DMS79 treated with DMSO at 0.1 percent for 48 hours (cell line): Measurements from ENCODE around the gene CFI.

Source experiments
- DNase-seq: peaks from one replicate; lab custom pipeline; 2025; lab: John Stamatoyannopoulos, UW

The CFI gene

DNA sequence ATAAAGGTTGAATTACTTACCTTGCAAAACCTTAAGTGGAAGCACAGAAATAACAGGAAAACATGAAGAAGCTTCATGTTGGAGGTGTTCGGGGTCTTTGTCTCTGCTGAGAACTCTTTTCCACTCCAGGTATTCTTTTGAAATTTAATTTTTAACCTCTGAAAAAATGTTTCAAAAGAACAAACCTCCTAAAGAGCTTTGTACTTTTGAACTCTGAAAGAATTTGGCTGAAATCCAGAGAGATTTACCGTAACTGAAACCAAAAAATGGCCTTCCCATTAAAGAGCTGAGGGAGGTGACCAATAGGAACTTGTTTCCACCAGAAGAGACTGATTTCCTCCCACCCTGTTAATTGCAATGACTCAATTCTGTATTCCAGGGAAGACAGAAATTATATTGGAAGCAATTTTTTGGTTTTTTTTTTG lies at the start of gene CFI:
TSS of gene CFI (minus strand) at position 105 of the 425 bp plus-strand sequence. CDS start at position 77, 28 bp downstream.
- DNase-seq = no peak

DNA sequence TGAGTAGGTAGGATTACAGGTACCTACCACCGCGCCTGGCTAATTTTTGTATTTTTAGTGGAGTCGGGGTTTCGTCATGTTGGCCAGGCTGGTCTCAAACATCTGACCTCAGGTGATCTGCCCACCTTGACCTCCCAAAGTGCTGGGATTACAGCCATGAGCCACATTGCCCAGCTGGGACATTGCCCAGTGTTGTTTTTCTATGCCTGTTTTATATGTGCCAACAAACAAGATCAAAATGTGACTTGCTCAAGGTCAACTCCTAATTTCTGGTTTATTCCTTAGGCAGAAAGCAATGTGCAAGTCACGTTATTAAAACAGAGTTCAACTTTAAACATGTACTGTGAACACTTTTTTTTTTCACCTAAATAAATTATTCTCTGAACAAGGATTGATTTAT lies 48.8 kb upstream of the CFI start:
- DNase-seq = no peak

DNA sequence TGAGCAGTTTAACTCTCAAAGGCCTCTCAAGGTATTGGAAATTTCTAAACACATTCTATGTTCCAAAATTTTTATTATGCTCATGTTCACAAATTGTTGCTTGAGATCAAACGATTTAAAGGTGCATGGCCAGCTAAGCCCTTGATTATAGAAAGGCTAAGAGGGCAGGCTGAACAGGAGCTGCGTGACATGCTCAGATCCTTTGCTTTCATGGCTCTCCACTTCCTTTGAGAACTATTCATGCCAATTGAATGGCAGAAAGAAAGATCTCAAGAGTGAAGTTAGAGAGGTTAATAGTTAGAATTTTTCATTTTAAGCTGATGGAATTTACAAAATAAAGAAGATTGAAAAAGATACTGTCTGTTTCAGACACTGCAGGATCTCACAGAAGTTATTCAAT lies 46.7 kb upstream of the CFI start:
- no peak for DNase-seq

DNA sequence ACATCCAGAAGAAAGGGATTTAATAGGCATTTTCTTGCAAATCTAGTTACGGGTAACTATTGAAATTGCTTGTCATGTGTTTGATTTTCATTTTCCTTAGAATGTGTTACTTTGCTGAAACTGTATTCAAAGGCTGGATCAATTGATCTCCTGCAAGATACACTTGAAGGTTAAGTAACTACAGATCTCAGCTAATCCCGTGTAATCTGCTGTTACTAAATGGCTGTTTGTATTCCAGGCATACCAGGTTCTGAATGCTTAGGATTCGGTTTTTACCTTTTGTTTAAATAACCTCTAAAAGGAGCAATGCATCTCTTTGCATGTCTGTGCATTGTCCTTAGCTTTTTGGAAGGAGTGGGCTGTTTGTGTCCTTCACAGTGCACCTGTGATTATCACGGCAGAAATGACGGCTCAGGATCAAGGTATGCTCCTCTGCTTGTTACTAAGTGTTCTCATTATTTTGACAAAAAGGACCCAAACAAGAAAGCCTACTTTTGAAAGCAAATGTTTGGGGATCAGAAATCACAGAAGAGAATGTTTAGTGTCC lies 46.2 kb upstream of the CFI start, which contains the start of gene LRIT3:
TSS of gene LRIT3 (plus strand) at position 212 of the 547 bp plus-strand sequence. CDS start at position 307, 95 bp downstream.
- no peak for DNase-seq

DNA sequence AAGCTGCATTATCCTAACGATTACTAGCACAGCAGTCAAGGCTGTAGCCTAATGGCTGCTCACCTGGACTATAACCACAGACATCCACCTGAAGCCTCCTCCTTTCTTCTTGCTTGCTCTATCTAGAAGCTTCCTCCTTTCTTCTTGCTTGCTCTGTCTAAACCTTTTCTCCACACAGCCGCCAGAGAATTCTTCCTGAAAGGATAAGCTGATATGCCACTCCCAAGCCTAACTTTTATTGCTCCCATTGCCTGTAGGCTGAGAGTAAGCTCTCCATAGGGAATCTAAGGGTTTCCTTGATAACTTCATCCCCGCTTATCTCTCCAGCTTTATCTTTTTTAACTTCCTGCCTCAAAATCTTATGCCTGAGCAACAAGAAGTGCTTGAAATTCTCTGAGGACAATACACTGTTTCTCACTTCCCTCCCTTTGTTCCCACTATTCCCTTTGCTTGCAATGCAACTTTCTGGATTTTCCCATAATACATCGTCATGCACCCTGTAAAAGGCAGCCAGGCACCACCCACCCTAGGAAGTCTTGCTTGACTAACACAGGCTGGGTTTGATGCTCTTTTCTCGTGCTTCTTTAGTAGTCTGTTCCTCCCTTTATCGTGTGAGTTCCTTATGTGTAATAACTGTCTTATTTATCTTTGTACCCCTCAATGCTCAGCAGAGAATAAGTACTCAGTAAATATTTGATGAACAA lies 44.7 kb upstream of the CFI start:
- no peak for DNase-seq

DNA sequence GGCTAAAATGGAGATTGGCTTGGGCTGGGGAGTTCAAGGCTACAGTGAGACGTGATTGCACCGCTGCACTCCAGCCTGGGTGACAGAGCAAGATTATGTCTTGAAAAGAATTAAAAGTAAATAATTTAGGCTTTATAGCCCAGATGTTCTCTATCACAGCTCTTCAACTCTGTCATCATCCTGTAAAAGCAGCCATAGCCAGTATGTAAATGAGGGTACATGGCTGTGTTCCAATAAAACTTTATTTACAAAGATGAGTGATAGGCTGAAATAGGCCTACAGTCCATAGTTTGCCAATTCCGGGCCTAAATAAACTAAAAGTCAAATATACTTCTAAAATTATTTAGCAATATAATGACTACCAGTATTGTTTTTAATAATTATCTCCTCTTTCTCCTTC lies 35.2 kb upstream of the CFI start:
- DNase-seq = no peak

DNA sequence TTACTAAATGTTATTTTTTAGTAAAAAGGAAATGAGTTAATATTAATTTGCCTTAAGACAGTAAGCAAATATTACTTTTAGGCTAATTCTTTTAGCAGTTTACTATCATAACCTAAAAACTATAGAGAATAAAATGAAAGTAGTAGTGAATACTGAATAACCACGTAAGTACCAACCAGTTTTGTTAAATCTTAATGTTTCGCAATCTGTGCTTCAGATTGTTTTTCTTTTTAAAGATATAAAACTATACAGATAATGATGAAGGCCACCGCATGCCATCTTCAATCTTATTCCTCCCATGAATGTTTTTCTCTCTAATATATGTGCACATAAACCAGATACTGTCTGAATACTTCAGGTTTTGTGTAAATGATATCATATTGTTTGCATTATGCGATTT lies 32.0 kb upstream of the CFI start:
- DNase-seq = no peak

DNA sequence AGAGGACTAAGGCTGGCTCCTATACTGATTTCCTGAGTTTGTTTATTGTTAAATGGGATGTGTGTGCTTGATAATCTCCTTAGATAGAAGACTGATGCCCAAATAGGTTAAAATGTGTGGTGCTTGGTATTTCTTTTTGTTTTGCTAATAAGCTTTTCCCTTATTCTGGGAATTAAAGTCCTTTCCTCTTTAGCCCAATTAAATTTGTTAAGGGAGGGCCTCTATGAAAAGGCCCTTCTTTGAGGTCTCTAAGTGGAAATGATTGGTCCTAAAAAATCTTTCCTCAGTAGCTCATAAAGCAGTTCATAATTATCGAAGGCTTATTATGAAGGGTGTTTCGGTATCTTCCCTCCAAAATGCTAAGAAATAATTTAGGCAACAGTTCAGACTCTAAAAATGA lies 25.9 kb upstream of the CFI start, which contains the start of gene RRH:
TSS of gene RRH (plus strand) at position 301 of the 400 bp plus-strand sequence. CDS start at position 357, 56 bp downstream.
- no peak for DNase-seq

DNA sequence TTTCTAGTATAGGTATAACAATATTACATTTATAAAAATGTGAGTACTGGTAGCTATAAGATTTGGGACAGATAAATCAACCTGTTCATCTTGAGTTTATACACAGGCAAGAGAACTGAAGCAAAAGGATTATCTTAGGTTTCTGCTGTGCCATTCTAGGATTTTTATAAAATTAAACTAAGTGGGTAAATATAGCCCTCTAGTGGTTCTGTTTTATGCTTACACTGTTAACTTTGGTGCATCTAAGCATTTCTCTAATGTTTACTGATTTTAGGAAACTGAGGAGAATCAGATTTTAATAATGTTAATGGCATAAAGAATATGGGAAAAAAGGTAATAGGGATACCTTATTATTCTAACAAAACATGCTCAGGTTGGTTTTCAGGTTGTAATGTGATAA lies 24.9 kb upstream of the CFI start:
- no peak for DNase-seq

DNA sequence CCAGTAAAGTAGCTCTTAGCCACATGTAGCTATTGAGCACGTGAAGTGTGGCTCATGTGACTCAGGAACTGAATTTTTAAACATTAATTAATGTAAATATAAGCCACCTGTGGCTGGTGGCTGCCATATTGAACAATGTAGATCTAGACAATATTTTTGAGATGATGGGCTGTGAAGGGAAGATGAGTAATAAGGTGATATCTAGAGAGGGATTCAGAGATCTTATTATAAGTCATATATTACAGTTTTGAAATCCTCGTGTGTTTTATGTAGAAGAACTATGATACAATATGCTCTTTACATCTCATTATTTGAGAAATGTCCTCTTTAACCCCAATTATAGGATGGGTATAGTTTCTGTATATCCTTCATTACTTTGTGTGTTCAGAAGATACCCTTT lies 19.4 kb upstream of the CFI start:
- no peak for DNase-seq

DNA sequence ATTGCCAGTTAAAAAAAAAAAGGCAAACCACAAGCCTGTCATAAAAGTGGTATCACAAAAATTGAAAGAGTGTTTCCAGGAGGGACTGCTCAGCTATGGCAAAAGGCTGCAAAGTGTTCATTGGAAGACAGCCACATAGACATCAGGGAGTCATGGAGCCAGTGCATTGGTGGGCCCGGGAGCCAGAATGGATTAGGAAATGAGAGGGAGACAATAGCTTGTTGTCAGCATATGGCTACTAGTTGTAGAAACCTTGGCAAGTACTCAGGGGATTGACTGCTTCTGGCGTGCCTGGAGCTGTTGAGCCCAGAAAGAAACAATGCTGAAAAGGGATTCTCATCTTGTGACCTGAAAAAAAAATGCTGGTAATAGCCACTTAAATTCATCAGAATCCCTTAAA lies 18.8 kb upstream of the CFI start:
- DNase-seq = no peak

DNA sequence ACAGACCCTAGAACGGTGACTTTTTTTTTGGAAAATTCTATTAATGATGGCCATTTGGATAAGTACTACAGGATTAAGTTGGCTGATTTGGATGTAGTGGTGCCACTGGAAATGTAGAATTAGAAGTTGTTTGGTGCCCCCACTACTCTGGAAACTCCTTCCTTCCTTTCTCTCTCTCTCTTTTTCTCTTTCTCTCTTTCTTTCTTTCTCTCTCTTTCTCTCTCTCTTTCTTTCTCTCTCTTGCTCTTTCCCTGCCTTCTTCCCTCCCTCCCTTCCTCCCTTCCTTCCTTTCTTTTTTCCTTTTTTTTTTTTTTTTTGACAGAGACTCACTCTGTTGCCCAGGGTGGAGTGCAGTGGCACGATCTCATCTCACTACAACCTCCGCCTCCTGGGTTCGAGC lies 16.5 kb upstream of the CFI start:
- DNase-seq = no peak

DNA sequence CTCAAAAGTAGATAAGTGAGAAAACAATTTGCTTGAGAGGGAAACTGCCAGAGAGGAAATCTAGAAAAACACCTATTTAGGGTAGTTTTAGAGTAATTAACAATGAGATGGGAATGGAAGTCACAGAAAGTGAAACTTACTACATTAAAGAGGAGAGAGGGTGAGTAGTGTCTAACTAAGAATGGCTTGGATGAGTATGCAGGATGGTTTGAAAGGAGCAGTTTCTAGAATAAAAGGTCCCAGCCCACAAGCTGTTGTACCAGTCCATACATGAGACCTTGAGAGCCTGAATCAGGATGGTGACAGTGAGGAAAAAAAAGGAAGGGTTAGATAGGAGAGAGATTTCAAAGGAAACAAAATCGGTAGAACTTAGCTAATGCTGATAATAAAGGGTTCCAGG lies 15.1 kb upstream of the CFI start:
- no peak for DNase-seq

DNA sequence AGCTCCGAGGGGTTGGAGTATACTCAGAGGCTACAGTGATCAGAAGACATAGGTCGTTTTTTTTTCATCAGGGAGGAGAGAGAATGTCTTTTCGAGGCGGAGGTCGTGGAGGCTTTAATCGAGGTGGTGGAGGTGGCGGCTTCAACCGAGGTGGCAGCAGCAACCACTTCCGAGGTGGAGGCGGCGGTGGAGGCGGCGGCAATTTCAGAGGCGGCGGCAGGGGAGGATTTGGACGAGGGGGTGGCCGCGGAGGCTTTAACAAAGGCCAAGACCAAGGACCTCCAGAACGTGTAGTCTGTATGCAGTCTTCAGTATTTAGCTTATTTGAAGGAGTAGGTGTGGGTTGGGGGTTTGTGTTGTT lies 14.3 kb upstream of the CFI start:
- no peak for DNase-seq

DNA sequence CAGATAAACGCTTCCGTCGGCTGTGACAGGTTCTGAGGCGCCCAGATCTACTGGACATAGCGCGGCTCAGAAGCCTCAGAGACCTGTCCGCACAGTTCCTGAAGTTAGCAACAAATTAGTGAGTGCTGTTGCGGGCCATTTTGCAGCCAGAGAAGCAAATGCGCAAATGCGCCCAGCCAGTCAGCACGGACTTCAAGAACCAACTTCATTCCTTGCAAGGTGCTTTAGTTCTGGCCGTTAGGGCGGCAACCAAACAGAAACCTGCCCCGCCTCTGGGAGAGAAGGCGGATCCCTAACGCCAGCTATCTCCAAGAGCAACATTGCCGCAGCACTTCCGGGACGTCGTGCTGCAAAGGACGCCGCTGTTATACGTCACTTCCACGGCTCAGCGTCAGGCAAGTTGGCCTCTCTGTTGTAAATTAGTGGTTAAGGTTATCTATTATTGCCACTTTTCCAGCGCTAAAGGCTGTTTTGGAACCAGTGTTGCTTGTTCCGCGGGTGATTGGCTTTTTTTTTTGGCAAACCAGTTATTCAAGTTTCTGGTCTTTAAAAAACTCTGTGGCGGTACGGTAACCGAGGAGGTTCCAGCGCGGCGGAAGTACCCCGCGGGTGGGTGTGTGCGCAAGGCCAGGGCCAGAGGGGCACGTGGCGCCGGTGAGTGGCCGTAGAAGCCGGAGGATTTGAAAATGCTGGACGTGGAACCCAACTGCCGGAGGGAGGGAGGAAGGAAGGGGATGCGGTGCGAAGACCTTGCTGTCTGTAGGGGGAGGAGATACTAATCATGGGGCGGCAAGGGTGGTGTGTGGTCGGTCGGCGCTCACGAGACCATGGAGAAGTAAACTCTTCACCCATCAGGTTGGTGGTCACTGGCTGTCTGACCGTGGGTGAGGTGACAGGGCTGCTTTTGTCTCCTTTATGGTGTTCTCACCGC lies 13.6 kb upstream of the CFI start, which contains the start of gene GAR1:
TSS of gene GAR1 (plus strand) at position 612 of the 931 bp plus-strand sequence. CDS start 403 bp downstream, outside the sequence.
- peak; percentile 74 for DNase-seq

DNA sequence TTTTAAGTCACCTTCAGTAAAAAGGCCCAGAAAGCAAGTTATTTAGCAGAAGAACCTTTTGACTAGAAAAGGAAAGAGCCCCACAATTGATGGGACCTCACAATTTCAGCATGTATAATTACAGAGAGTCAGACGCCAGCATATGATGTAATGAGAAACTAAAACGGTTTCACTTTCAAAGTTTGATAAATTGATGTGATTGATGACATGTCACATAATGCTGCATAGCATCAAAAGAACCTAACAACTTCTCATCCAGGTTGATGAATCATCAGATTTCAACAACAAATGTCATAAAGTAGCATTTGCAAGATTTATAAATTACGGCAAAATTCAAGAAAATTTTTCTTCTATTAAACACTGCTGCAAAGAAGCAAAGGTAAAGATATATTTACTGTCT lies 9.9 kb upstream of the CFI start:
- DNase-seq = no peak

DNA sequence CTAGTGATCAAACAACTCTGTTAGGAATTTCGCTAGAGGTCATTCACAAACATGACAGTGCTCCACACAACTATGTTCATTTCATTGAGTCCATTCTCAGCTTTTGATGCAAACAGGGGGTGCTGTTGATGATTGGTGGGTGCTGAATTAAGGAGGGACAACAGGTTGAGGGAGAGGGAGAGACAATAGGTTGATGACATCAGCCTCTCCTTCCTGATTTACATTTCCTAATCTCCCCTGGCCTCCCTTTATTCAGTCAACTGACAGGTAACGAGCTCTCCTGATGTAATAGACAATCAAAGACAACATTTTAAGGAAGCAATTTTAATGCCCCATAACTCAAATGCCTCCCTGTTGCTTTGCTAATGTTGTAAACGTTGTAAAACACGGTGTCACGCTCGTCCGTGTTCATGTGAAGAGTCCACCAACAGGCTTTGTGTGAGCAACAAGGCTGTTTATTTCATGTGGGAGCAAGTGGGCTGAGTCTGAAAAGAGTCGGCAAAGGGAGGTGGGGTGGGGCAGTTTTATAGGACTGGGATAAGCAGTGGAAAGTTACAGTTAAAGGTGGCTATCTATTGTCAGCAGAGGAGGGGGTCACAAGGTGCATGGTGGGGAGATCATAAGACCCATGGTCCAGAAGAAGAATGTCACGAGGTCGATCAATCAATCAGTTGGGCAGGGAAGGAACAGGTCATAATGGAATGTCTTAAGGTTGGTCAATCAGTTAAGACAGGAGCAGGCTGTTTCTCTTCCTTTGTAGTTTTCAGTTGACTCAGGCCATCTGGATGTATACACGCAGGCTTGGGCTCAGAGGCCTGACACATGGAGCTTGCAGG lies 9.0 kb upstream of the CFI start:
- DNase-seq = no peak

DNA sequence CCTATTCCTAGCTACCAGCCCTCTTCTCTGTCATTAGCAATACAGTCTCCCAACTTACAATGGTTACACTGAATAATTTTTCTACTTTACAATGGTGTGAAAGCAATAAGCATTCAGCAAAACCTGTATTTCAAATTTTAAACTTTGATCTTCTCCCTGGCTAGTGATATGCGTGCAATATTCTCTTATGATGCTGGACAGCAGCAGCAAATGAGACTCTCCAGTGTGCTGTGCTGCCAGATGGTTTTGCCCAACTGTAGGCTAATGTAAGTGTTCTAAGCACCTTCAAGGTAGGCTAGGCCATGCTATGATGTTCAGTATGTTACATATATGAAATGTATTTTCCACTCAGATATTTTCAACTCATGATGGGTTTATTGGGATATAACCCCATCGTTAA lies 7.9 kb upstream of the CFI start:
- no peak for DNase-seq

DNA sequence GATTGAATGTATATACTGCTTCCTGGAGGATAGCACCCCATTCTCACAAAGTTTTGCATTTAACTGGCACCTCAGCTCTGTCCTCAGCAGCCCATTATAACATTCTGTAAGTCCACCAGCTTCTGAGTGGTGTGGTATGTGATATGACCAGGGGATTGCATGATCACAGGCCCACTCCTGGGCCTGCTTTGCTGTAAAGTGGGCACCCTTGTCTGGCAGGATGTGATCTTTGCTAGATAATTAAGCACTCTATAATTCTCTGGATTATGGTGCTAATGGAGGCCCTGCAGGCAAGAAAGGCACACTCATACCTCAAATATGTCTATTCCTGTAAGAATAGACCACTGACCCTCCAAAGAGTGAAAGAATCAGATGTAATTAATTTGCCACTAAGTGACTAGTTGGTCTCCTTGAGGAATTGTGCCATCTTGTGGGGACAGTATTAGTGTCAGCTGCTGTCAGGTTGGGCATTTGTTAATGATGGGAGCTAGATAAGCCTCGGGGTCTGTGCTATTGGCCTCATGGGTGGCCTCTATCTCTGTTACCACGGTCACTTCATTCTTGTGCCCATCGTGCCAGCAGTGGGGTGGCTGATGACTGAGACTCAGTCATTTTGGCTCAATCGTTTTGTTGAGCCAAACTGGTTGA lies 2.2 kb upstream of the CFI start:
- peak; percentile 6 for DNase-seq

DNA sequence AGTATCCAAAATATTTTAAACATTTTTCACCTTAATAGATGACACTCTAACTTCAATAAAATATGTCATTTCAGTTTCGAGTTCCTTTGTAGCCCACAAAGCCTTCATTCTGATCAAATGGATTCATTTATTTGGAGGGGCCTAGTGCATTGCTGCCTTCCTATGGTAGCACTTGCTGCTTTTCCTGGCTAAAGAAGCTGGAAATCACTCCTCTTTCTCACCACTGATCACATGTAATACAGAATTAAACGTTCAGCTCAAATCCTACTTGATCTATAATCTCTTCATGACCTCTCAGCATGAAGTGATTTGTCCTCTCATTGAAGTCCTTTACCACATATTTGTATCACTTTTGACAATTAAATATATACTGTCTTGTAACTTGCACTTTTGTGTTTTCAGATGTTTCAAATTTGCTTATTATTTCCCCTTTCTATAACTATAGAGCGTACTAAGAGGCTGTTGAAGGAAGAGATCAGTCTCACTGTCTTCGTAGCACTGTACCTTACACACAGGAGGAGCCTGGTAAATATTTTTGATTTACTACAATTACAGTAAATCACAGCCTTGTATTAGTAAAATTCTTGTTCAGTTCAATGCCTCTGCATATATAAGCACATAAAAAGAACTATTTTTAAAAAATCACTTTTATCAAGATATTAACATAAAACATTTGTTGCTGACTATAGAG lies 555 bp downstream of the CFI start:
- DNase-seq = no peak

DNA sequence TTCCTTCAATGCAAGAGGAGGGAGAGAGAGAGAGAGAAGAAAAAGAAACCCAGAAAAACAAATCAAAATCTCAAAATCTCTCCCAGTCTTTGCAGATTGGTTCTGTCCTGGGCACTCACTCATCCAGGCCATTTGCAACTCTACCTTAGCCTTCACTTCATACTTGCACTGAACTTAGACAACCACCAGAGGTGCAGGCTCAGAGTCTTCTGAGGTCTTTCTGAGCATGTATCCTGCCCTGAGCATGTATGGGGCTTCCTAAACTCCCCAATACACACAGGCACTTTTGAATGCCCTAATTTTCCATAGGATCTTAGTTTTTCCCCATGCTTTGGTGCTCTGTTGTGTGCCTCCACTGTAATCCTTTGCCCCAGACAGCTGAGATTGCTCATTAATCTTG lies 2.9 kb downstream of the CFI start:
- no peak for DNase-seq
